NCI-H1930 (cell line): ENCODE measurements around the gene FUZ.
A peak's percentile ranks its signal among the peaks of the same experiment; 100 is the strongest.

Source experiments
- DNase-seq, 2 experiments: peaks; one replicate each; lab custom pipeline; 2025; lab: John Stamatoyannopoulos, UW

The FUZ gene

DNA sequence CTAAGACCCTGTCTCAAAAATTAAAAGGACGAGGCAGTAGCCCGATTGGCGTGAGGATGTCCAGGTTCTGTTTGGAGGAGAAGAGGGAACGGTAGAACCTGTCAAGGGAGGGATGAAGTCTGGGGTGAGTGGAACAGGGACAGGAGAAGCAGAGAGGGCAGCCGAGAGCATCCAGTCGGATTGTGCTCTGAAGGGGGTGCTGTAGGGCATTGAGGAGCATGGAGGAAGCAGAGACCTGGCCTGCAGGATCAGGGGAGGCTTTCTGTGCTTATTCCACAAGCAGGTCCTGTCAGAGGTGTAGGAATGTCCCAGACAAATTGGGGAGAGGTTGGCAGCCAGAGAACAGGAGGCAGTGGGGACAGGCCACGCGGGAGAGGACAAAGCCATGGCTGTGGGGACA lies 32.2 kb downstream of the FUZ start:
- DNase-seq: no peak

DNA sequence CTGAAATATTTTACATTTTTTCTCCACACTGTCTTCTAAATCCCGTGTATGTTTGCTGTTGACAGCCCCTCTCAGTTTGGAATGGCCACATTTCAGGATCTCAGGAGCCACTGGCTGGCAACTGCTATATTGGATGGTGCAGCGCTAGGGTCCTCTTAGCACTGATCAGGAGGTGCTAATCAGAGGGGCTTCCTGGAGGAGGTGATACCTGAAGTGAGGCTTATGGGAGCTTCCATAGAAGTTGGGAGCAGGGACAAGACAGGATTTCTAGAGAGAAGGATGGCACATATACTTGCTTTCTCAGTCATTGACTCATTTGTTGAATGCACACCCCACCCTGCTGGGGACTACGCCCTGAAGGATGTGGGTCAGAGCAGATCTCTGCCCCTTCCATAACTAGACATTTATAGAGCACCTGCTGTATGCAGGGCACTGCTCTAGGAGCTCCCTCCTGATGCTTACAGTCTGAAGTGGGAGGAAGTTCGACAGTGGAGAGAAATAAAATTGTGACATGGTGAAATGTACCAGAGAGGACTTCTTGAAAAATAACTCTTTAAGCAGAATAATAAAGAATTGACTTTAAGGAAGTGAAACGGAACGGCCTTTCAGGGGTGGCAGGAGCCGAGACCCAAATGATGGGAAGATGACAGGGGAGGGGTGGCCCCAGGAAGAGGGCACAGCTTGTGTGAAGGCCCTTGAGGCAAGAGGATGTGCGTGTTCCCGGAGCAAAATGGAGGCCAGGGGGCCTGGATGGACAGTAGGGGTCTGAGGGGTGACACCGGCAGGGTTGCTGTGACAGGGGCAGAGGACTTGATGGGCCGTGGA lies 33.1 kb downstream of the FUZ start:
- DNase-seq: no peak

DNA sequence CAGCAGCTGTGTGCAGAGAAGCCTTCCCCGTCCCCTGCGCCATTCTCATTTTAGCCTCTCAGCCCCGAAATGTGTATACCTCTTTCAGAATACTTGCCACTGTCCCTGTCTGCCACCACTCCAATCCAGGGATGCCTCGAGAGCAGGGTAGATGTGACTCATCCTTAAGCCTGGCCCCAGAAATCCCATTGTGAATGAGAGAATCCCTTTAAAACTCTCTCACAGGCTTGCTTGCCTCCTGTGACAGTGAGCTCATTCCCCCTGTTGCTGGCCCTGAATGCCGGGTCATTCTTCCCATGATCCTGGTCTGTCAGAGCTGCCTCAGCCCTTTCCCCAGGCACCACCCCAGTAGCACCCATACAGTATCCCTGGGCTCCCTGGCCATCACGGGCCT lies 36.7 kb downstream of the FUZ start:
- DNase-seq: no peak

DNA sequence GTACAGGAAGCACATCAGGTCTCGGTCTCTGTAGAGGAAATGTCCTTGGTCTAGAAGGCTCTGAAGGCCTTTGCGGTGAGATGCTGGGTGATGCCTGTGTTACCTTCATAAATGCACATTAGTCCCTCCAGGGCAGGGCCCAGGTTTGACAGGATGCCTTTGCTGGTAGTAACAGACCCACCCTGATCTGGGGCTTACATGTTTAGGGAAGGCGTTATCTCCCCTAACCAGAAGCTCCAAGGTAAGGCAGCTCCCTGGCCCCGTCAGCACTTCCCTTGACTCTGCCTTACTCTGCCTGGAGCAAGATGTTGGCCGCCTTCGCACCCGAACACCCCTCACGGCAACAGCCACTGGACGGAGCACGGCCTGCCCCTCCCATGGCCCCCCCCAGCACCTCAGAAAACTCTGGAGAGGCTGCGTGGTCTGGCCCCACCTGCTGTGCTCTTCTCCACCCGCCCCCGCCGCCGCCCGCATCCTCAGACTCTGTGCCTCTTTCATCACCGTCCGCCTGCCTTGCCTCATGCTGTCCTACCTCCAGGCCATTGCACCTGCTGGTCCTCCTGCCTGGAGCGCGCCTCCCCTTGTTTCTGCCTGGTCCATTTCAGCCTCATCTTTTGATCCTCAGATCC lies 37.2 kb downstream of the FUZ start:
- no peak for DNase-seq

DNA sequence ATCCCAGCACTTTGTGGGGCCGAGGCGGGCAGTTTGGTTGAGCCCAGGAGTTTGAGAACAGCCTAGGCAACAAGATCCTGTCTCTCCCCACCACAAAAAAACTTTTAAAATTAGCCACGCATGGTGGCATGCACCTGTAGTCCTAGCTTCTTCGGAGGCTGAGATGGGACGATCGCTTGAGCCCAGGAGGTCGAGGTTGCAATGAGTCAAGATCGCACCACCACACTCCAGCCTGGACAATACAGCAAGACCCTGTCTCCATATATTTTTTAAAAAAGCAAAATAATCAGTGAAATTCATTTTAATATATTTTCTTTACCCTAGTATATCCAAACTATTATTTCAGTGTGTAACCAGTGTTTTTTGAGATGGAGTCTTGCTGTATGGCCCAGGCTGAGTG lies 38.1 kb downstream of the FUZ start:
- DNase-seq: no peak

DNA sequence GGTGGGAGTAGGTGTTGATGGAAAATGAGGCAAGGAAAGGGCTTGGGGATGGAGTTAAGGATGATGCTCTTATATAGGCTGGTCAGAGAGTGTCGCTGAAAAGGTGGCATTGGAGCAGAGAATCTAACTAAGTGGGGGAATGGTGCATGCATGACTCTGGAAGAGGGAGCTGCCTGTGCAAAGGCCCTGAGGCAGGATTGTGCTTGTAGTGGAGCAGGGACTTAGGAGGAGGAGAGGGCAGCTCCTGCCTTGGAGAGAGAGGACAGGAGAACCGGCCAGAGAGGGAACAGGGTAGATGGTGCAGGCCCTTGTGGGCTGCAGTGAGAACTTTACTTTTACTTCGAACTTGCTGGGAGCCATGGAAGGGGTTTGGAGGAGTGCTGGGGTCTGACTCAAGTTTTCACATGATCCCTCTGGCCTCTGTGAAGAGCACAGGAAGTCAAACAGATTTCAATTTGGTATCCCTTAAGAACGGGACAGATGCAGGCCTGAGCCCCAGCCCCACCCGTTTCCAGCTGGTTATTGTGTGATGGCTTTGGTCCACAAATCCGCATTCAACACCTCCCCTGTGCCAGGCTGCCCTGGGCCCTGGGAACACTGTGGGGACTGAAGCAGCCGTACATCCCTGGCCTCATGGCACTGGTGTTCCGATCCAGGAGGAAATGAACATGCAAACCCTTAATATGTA lies 39.3 kb downstream of the FUZ start:
- DNase-seq: no peak

DNA sequence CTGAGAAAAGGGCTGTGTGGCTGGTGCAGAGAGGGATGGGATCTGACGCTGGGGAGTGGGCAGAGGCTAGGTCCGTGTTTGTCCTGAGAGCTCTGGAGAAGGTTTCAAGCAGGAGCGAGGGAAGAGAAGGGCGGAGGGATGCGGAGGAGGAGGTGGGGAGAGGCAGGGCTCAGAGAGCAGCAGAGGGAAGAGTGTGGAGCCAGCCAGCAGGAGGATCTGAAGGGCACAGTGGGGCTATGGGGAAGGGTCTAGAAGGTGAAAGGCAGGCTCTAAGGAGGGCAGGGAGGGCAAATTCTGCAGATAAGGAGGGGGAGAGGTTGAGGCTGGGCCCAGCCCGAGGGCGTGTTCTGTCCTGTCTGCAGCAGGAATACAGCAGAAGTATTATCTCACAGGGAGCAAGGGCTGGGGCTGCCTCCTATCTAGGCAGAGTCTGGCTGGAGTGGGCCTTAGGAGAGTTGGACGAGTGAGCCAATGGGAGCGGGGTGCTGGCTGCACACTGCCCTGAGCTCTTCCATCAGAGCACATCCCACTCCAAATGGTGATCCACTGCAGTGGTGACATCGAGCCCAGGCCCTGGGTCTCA lies 40.2 kb downstream of the FUZ start:
- DNase-seq: no peak

DNA sequence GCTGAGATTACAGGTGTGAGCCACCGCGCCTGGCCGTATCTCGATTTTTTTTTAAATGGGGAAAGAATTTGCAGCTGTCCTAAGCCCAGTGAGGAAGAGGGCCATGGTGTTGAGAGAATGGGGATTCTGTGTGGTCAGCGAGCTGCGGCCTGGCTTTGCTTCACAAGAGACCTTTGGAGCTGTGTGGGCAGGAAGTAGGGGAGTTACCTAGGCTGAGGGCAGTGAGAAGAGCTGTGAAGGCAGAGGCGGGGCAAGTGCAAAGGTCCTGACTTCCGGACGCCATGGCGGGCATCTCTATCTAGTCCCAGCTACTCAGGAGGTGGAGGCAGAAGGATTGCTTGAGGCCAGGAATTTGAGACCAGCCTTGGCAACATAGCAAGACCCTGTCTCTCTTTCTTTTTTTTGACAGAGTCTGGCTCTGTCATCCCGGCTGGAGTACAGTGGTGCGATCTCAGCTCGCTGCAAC lies 41.4 kb downstream of the FUZ start:
- DNase-seq: no peak

DNA sequence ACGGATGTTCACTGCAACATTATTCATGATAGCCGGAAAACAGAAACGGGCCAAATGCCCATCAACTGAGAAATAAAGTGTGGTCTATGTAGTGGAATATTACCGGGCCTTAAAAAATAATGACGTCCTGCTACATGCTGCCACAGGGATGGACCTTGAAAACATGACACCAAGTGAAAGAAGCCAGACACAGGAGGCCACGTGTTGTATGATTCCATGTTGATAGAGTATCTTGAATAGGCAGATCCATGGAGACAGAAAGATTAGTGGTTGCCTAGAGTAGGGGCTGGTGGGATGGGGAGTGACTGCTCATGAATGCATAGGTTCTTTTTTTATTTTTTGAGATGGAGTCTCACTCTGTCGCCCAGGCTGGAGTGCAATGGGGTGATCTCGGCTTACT lies 42.6 kb downstream of the FUZ start:
- no peak for DNase-seq

DNA sequence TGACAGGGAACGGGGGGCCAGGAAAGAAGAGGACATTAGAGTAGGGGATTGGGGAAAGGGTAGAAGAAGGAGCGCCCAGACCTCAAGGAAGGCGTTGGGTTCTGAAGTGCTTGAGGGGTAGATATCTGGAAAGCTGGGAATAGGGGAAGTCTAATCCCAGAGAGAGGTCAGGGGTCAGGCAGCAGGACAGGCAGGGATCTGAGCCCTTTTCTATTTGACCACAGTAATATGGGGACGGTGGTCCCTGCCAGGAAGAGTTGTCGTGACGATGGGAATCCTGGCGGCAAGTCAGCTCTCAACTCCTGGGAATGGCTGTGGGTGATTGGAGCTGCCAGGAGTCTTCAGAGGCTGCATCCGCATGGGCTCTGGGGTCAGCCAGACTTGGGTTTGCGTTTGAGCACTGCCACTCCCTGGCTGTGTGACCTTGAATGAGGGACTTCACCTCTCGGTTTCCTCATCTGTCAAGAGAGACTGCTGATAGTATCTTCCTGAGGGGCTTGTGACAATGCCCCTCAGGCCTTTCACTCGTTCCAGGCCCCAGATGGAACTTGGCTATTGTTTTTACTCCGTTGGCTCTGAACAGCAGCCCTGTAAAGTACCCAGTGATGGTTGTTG lies 45.0 kb downstream of the FUZ start:
- no peak for DNase-seq

DNA sequence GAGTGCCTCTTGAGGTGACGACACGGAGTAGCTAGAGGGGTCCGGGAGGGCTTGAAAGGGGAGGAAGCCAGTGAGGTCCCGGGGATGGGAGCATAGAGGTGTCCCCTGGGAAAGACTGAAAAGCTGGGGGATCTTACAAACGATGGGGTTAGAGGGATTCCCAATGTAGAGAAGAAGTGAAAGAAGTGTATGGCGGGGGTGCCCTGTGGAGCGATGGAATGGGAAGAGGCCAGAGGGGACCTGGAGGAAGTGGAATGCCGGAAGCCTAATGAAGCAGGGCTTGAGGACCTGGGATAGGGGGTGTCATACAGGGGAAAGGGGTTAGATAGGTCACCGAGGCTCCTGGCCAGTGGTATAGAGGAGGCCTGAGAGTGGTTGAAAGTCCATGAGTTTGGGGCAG lies 45.7 kb downstream of the FUZ start:
- no peak for DNase-seq

DNA sequence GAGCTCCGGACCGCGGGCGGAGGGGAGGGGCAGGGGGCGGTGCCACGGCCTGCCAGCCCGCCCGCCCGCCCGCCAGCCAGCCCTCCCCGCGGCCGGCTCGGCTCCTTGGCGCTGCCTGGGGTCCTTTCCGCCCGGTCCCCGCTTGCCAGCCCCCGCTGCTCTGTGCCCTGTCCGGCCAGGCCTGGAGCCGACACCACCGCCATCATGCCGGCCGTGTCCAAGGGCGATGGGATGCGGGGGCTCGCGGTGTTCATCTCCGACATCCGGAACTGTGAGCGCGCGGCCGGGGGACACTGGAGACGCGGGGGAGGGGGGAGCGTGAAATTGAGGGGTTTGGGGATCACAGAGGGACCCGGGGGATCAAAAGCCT lies 46.2 kb downstream of the FUZ start, which contains the start of gene AP2A1:
AP2A1 (plus strand) TSS at position 72 of the 370 bp plus-strand sequence; CDS start at position 205, 133 bp downstream.
- DNase-seq: no peak

DNA sequence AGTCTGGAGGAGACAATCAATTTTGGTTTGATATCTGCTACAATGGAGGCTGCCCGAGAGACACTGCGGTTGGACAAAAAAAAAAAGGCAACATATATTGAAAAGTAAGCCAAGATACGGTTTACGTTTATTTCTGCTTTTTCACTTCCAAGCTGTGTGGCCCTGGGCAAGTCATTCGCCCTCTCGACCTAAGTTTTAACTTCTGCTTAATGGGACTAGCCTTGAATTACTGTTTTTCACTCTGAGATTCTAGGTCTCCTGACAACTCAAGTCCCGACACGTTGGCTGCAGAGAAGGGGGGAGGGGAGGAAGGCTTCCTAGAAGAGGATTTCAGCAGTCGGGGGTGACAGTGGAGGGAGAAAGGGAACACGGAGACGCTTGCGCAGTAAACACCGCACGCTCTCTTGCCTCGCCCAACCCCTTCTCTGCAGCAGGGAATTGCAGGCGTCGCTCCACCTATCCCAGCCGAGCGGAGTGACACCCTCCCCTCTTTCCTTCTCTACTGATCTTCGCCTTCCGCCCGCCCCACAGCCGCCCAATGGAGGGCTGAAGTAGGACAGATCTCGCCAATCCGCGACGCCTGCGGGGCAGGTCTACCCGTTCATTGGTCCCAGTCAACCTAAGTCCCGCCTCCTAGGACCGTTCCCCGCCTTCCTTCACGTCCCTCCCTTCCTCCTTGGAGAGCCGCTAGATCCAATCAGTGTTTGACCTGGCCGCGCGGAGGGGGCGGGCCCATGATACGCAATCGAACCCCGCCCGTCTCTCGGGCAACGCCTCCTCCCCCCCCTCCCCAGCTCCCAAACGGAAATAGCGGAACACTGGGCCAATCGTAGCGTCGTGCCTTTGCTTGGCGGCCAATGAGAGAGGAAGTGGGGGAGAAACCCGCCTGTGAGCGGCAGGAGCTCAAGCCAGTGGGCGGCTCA lies 46.8 kb downstream of the FUZ start:
- DNase-seq: peak; percentile 100

DNA sequence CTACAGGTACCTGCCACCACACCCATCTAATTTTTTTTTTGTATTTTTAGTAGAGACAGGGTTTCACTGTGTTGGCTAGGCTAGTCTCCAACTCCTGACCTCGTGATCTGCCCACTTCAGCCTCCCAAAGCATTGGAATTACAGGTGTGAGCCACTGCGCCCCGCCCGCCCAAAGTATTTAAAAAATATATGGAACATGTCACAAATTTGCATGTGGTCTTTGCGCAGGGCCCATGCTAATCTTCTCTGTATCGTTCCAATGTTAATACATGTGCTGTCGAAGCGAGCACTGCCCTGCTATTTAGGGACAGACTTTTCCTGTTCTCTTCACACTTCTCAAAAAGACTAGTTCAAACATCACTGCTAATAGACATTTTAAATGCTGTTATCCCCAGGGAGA lies 48.8 kb downstream of the FUZ start:
- DNase-seq: no peak

DNA sequence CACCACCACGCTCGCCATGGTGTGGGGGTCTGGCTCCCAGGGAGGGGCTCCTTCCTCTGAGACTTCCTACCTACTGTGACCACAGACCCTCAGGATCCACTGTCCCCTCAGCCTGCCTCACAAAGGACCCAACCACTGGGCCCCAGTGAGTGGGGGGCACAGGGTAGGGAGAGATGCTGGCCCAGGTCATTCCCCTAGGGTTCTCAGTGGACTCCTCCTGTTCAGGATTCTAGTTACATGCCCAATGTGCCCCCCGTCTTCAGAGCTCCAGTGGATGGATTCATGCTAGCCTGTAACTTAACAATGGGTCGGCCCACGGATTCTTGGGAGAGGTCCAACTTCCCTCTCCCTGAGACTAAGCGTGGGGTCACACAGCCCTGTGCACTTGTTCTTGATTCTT lies 49.9 kb downstream of the FUZ start, which contains the start of gene TSKS:
TSKS (minus strand) TSS at position 77 of the 400 bp plus-strand sequence; CDS start at position 18, 59 bp downstream.
- no peak for DNase-seq

DNA sequence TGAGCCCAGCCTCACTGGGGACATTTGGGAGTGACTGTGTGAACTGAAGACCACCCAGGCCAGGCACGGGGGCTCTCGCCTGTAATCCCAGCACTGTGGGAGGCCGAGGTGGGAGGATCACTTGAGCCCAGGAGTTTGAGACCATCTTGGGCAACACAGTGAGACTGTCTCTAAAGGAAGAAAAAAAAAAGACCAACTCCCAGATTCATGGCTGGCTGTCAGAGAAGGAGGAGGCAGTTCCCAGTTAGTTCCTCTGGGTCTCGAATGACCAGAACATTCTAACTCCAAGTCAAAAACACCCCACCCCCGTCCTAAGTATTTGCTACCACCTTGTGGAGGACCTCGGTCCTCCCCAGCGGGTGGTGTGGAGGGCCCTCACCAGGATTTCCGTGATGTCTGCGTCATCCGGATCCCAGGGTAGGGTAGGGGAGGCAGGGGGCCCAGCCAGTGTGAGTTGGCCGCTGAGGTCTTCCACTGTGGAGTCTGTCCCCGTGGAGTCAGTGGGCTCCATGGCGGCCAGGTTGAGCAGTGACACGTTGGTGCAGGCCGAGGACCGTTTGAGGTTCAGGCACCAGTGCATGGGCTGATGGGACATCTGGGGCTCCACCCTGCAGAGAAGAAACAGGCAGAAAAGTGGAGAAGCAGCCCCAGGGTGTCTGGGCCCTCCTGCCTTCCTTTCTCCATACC lies 51.3 kb downstream of the FUZ start:
- DNase-seq: peak in 1 of 2 experiments; percentile 16

DNA sequence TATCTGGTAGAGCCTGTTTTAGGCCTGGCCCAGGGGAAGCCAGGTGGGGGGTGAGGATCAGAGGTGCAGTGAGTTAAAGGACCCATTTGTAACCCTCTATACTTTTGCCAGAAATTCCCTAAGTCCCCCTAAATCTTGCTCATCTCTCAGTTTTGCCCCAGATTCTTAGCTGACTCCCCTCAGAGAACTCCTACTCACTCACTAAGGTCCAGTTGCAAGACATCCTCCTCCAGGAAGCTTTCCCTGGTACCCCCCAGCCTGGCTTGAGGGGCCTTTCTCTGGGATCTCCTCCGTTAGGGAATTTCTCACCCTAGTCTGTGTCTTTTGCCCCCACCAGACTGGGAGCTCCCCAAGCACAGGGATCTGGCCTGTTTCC lies 51.9 kb downstream of the FUZ start:
- DNase-seq: no peak

DNA sequence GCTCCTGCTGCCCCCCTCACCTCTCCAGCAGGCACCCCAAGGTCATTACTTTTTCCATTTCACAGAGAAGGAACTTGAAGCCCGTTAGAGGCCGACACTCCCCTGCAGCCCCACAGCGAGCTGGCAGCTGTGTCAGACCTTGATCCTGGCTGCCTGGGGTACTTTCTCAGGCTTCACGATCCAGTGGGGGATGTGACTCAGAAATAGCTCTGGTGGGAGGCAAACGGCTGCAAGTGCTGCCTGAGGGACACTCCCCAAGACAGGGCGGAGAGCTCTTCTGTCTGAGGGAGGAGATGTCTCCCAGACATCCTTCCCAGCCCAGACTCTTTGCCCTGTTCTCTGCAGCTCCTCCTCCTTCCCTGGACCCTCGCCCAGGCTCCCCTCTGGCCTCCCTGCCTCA lies 54.8 kb downstream of the FUZ start:
- no peak for DNase-seq
